Fibroblast of gingiva (primary cell): ENCODE measurements around the gene ISOC2.
A peak's percentile ranks its signal among the peaks of the same experiment; 100 is the strongest.

ENCODE experiments used
- DNase-seq: peaks from one replicate; pipeline ENCODE4 v3.0.0-alpha.2; 2011; ENCODE audit warnings: low read depth

Gene ISOC2

GRCh38 chr19:55477905-55478304 is 16.5 kb upstream of the ISOC2 start:
- no peak for DNase-seq

- DNase-seq: peak; percentile 98
Observed at GRCh38 chr19:55476100-55476775, 14.8 kb upstream of the ISOC2 start, which contains the start of gene ZNF628. Gene ZNF628 (plus strand): TSS chr19:55476617. CDS start chr19:55479911, 3,294 bp downstream.

- DNase-seq: peak; percentile 43
Observed at GRCh38 chr19:55474269-55475265, 13.1 kb upstream of the ISOC2 start.

GRCh38 chr19:55473225-55474012 is 12.0 kb upstream of the ISOC2 start:
- no peak for DNase-seq

GRCh38 chr19:55472463-55472862 is 11.0 kb upstream of the ISOC2 start:
- peak; percentile 24 for DNase-seq

GRCh38 chr19:55471266-55471665 is 9.8 kb upstream of the ISOC2 start:
- no peak for DNase-seq

- no peak for DNase-seq
Observed at GRCh38 chr19:55468054-55468393, 6.6 kb upstream of the ISOC2 start.

- DNase-seq: peak; percentile 85
Observed at GRCh38 chr19:55467236-55468053, 6.0 kb upstream of the ISOC2 start.

- DNase-seq: no peak
Observed at GRCh38 chr19:55466241-55466614, 4.8 kb upstream of the ISOC2 start.

GRCh38 chr19:55465460-55466240 is 4.2 kb upstream of the ISOC2 start:
- DNase-seq: no peak

- no peak for DNase-seq
Observed at GRCh38 chr19:55464662-55465054, 3.2 kb upstream of the ISOC2 start, which contains the start of gene C19orf85. Gene C19orf85 (minus strand): TSS chr19:55464751. CDS start chr19:55464554, 197 bp downstream.

- no peak for DNase-seq
Observed at GRCh38 chr19:55464039-55464661, 2.7 kb upstream of the ISOC2 start.

- DNase-seq: no peak
Observed at GRCh38 chr19:55463583-55464031, 2.2 kb upstream of the ISOC2 start.

GRCh38 chr19:55462722-55463121 is 1.3 kb upstream of the ISOC2 start:
- no peak for DNase-seq

GRCh38 chr19:55461974-55462626 is 658 bp upstream of the ISOC2 start:
- peak; percentile 42 for DNase-seq

GRCh38 chr19:55460670-55461258 is 678 bp downstream of the ISOC2 start:
- DNase-seq: peak; percentile 91

- peak; percentile 43 for DNase-seq
Observed at GRCh38 chr19:55459950-55460657, 1.3 kb downstream of the ISOC2 start.

GRCh38 chr19:55459551-55459949 is 1.9 kb downstream of the ISOC2 start:
- no peak for DNase-seq
